Esophagus squamous epithelium (tissue), 5 donors: ENCODE results near the gene PLA2G7. TPM values are rescaled to one million over a fixed set of nuclear protein-coding genes. Genes with fewer than 3 reads are reported as not detected.
A peak's percentile ranks its signal among the peaks of the same experiment; 100 is the strongest.
"Not testable (repeated sequence)": the region's sequence is repeated elsewhere in the genome, so short reads cannot be mapped to it uniquely, and the experiment has no call there.

Source experiments
- DNase-seq: peaks from one replicate; lab custom pipeline; 2025; lab: John Stamatoyannopoulos, UW
- H3K27ac ChIP-seq, 4 donors: fragments of 200-600 bp; sonication (generic); one replicate each; pipeline ENCODE4 v1.5.1; 2016 to 2019; ENCODE audit warnings: mild to moderate bottlenecking in 1 of 4
- H3K27me3 ChIP-seq, 4 donors: fragments of 200-600 bp; sonication (generic); 1 replicate in 3 of 4; 2 replicates in 1 of 4; pipeline versions ENCODE4 v1.5.1 to v1.6.0; 2017 to 2021; ENCODE audit warnings: antibody characterized with exemption in 1 of 4
- H3K36me3 ChIP-seq, 3 donors: fragments of 200-600 bp; sonication (generic); one replicate each; pipeline ENCODE4 v1.5.1; 2016 to 2019
- H3K4me1 ChIP-seq, 3 donors: fragments of 200-600 bp; sonication (generic); one replicate each; pipeline ENCODE4 v1.5.1; 2017 to 2019
- H3K4me3 ChIP-seq, 4 donors: fragments of 200-600 bp; sonication (generic); 1 replicate in 3 of 4; 2 replicates in 1 of 4; pipeline ENCODE4 v1.5.1; 2016 to 2019; ENCODE audit warnings: mild to moderate bottlenecking in 2 of 4, moderate library complexity in 1 of 4
- H3K9me3 ChIP-seq, 3 donors: fragments of 200-600 bp; sonication (generic); one replicate each; pipeline ENCODE4 v1.5.1; 2016 to 2019
- POLR2A ChIP-seq, 4 donors: fragments of 450-650 bp; IDR thresholded peaks; one replicate each; pipeline ENCODE4 v1.6.1; 2017; ENCODE audit warnings: antibody characterized with exemption in 4 of 4, mild to moderate bottlenecking in 4 of 4, moderate library complexity in 3 of 4
- WGBS, 2 donors: methylation state at CpG; one replicate each; pipeline ENCODE4 v1.1.5; 2018; 5-methylcytosine and 5-hydroxymethylcytosine counted together
- intact Hi-C: fragments of 100-400 bp; cut with DNase I; formaldehyde crosslinking; loops from one replicate; pipeline ENCODE4 v1.15.0; 2022
- total RNA-seq, 4 donors: library from RNA; depleted of rRNA; stranded (reverse); fragments of >200 nt; gene quantifications; one replicate each; pipeline ENCODE4 v1.1.0, GENCODE V29; 2016
- TF ChIP-seq, protein P1 (sequence below), 6 experiments: fragments of 450-650 bp in 4 of 6; fragments of 200-600 bp in 2 of 6; sonication (generic) in 2 of 6; IDR thresholded peaks; one replicate each; pipeline ENCODE4 v1.5.1; 2016 to 2019; ENCODE audit warnings: antibody characterized with exemption in 6 of 6, mild to moderate bottlenecking in 4 of 6, moderate library complexity in 4 of 6
- donor health status: DM: yes; HTN: yes; CAD: no.

Gene PLA2G7
- total RNA-seq, 4 donors from 2014 or later = 0.19 to 0.44 TPM; not detected in 2

DNA sequence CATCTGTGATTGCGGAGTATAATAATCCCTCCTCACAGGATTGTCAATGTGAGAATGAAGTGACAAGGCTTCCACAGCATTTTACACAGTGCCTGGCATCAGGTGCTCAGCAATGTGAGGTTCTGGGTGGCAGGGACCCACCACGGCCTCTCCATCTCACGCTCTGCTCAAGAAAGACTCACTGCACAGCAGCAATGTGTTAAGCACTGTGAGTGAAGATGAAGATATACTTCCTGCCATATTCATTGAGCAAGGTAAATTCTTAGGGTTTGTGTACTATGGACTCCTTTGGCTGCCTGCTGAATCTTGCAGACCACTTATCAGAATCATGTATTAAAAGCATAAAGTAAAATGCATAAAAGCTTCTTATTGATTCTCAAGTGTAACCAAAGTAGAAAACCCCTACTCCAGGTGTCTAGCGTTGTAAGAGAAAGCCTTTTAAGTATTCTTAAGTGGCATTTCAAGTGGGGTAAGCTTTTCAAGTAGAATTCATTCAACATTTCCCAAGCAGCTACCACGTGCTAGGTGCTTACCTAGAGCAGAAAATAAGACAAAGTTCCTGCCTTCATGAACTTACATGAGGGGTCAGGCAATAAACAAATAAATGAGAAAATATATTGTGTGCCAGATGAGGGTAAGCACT lies 41.0 kb upstream of the PLA2G7 start:
- H3K36me3 ChIP-seq = no peaks in the 10 kb centered on the region

DNA sequence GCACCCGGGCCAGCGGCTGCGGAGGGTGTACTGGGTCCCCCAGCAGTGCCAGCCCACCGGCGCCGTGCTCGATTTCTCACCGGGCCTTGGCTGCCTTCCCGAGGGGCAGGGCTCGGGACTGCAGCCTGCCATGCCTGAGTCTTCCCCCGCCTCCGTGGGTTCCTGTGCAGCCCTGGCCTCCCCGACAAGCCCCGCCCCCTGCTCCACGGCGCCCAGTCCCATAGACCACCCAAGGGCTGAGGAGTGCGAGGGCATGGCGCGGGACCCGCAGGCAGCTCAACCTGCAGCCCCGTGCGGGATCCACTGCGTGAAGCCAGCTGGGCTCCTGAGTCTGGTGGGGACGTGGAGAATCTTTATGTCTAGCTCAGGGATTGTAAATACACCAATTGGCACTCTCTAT lies 39.6 kb upstream of the PLA2G7 start:
- H3K27me3 ChIP-seq, H3K9me3 ChIP-seq, H3K36me3 ChIP-seq, H3K27ac ChIP-seq, DNase-seq, intact Hi-C loops, H3K4me1 ChIP-seq, H3K4me3 ChIP-seq: not testable (repeated sequence)
- WGBS, 2 donors = 73 to 80% methylated on average over 1 to 3 of the region's 24 CpGs

More for the DNA sequence above, 41.0 kb upstream of the PLA2G7 start:
- no peak for DNase-seq
- H3K4me1 ChIP-seq = no peaks in the 10 kb centered on the region
- TF ChIP-seq, protein P1, sequence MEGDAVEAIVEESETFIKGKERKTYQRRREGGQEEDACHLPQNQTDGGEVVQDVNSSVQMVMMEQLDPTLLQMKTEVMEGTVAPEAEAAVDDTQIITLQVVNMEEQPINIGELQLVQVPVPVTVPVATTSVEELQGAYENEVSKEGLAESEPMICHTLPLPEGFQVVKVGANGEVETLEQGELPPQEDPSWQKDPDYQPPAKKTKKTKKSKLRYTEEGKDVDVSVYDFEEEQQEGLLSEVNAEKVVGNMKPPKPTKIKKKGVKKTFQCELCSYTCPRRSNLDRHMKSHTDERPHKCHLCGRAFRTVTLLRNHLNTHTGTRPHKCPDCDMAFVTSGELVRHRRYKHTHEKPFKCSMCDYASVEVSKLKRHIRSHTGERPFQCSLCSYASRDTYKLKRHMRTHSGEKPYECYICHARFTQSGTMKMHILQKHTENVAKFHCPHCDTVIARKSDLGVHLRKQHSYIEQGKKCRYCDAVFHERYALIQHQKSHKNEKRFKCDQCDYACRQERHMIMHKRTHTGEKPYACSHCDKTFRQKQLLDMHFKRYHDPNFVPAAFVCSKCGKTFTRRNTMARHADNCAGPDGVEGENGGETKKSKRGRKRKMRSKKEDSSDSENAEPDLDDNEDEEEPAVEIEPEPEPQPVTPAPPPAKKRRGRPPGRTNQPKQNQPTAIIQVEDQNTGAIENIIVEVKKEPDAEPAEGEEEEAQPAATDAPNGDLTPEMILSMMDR (IDR thresholded peaks at IDR 0.05) = no peak
- TF ChIP-seq POLR2A (IDR thresholded peaks at IDR 0.05) = no peak
- H3K9me3 ChIP-seq = no peaks in the 10 kb centered on the region
- no peaks in the 10 kb centered on the region for H3K27me3 ChIP-seq
- no peak overlapping the region for H3K4me3 ChIP-seq
- 82 to 83% methylated on average over 5 of the region's 5 CpGs for WGBS, 2 donors
- no peak overlapping the region for H3K27ac ChIP-seq
- intact Hi-C loops = no loop called here

DNA sequence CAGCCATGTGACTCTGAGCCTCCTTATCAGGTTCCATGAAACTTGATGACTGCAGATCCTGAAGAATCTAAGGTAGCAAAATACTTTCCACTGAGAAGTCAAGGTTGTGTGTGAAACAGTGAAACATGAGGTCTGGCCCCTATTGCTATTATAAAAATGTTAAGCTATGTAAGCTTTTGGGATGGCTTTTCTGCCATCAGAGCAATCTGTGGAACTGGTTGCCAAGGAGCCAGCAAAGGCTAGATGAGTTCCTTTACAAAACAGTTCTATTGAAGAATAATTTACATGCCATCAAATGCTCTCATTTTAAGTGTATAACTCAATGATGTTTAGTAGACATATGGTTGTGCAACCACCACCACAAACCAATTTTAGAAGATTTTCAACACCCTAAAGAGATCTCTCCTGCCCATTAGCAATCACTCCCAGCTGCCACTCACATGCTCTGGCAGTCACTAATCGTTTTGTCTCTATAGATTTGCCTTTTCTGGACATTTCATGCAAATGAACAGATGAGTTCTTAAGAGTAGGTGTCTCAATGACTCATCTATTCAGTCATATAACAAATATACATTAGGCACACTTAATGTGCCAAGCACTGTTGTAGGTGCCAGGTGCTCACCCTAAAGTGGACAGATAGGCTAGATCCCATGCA lies 38.2 kb upstream of the PLA2G7 start:
- peak overlapping the region in 1 of 4 donors; percentile 18 for H3K27ac ChIP-seq
- peaks cover 0 to 7% (median 0%) of the 10 kb centered on the region in 4 donors for H3K27me3 ChIP-seq
- no peak for TF ChIP-seq POLR2A (IDR thresholded peaks at IDR 0.05)
- TF ChIP-seq, protein P1 (IDR thresholded peaks at IDR 0.05) = no peak
- H3K4me1 ChIP-seq = no peaks in the 10 kb centered on the region
- H3K36me3 ChIP-seq = no peaks in the 10 kb centered on the region
- no peak overlapping the region for H3K4me3 ChIP-seq
- intact Hi-C loops = no loop called here
- 18 to 19% methylated on average over 1 of the region's 1 CpG for WGBS, 2 donors
- H3K9me3 ChIP-seq = no peaks in the 10 kb centered on the region
- DNase-seq = no peak

GRCh38 chr6:46772762-46773161 lies 37.6 kb upstream of the PLA2G7 start:
- no peak for DNase-seq
- intact Hi-C loops = no loop called here
- peak in 1 of 4 donors; percentile 17 for TF ChIP-seq POLR2A (IDR thresholded peaks at IDR 0.05)
- TF ChIP-seq, protein P1 (IDR thresholded peaks at IDR 0.05) = no peak
- H3K9me3 ChIP-seq = no peaks in the 10 kb centered on the region
- peak overlapping the region in 2 of 4 donors; percentile 18 to 33 for H3K27ac ChIP-seq
- no peaks in the 10 kb centered on the region for H3K36me3 ChIP-seq
- peaks cover 0 to 7% (median 0%) of the 10 kb centered on the region in 4 donors for H3K27me3 ChIP-seq
- no peak overlapping the region for H3K4me3 ChIP-seq
- 61 to 63% methylated on average over 2 of the region's 2 CpGs for WGBS, 2 donors
- H3K4me1 ChIP-seq = no peaks in the 10 kb centered on the region

DNA sequence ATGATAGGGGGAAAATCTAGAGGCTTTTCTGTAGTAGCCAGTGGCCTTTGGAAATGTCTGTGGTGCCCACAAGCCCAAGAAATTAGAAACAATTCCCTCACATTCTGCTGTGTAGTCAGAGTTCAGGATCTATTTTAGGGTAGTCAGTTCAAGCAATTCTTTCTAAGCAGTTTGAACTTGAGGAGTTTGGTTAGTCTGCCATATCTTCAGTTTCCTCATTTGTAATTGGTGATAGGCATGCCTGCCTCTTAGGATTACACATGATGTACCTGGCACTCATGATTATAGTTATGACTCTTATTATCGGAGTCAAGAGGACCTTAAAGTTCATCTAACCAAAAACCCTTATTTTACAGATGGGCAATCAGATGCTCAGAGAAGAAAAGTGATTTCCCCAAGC lies 36.8 kb upstream of the PLA2G7 start:
- intact Hi-C loops = no loop called here
- TF ChIP-seq POLR2A (IDR thresholded peaks at IDR 0.05) = no peak
- TF ChIP-seq, protein P1 (IDR thresholded peaks at IDR 0.05) = no peak
- Histone ChIP-seq H3K4me3 (no peak overlapping the region), H3K4me1 (no peaks in the 10 kb centered on the region), H3K27ac (peak overlapping the region in 2 of 4 donors; percentile 33 to 57), H3K27me3 (peaks cover 0 to 7% (median 0%) of the 10 kb centered on the region in 4 donors), H3K9me3 (no peaks in the 10 kb centered on the region), H3K36me3 (no peaks in the 10 kb centered on the region)
- DNase-seq = no peak
- 80 to 100% methylated on average over 1 of the region's 1 CpG for WGBS, 2 donors
